ENCODE data around the gene JARID2.

GRCh38 chr6:15440040-15440439, 194.2 kb downstream of the JARID2 start:
- TF ChIP-seq CTCF (IDR thresholded peaks at IDR 0.05) (no peak), EZH2phosphoT487 (IDR thresholded peaks at IDR 0.05) (no peak), EZH2 (IDR thresholded peaks at IDR 0.05) (no peak)
